HL-60 (cell line): ENCODE results near the gene TACR1.
"Not testable (repeated sequence)": the region's sequence is repeated elsewhere in the genome, so short reads cannot be mapped to it uniquely, and the experiment has no call there.

ENCODE experiments used
- DNase-seq, 2 experiments: peaks; one replicate each; pipeline ENCODE4 v3.0.0-alpha.2; 2010 to 2020; ENCODE audit warnings: low read depth in 1 of 2, low spot score in 1 of 2
- H3K27ac ChIP-seq: fragments of 250-450 bp; sonication (Bioruptor Pico); replicated peaks from 2 replicates; pipeline ENCODE4 v1.5.1; 2020; ENCODE audit warnings: mild to moderate bottlenecking, moderate library complexity
- H3K27me3 ChIP-seq: fragments of 250-450 bp; sonication (Bioruptor Pico); 2 replicates; pipeline ENCODE4 v1.5.1; 2021; ENCODE audit warnings: mild to moderate bottlenecking, moderate library complexity; ENCODE audit not compliant: insufficient read depth, poor library complexity, severe bottlenecking
- H3K4me3 ChIP-seq: replicated peaks from 2 replicates; pipeline ENCODE4 v1.5.1; 2011; ENCODE audit warnings: mild to moderate bottlenecking, control low read depth, low read length; ENCODE audit not compliant: insufficient read depth
- CTCF ChIP-seq: IDR thresholded peaks from one replicate; pipeline ENCODE4 v1.5.1; 2011; ENCODE audit warnings: low read length, control low read depth, inconsistent platforms; ENCODE audit not compliant: insufficient read depth
- GABPA ChIP-seq: IDR thresholded peaks from 2 replicates; pipeline ENCODE4 v1.6.1; 2012; ENCODE audit warnings: low read depth
- POLR2AphosphoS5 ChIP-seq: IDR thresholded peaks from 2 replicates; pipeline ENCODE4 v1.6.1; 2012; ENCODE audit warnings: low read depth
- SPI1 ChIP-seq: IDR thresholded peaks from 2 replicates; pipeline ENCODE4 v1.6.1; 2012; ENCODE audit warnings: low read depth, mild to moderate bottlenecking, borderline replicate concordance
- TF ChIP-seq, protein P1 (sequence below): IDR thresholded peaks from 2 replicates; pipeline ENCODE4 v1.6.1; 2012; ENCODE audit warnings: low read depth; ENCODE audit not compliant: insufficient replicate concordance

Gene TACR1

DNA sequence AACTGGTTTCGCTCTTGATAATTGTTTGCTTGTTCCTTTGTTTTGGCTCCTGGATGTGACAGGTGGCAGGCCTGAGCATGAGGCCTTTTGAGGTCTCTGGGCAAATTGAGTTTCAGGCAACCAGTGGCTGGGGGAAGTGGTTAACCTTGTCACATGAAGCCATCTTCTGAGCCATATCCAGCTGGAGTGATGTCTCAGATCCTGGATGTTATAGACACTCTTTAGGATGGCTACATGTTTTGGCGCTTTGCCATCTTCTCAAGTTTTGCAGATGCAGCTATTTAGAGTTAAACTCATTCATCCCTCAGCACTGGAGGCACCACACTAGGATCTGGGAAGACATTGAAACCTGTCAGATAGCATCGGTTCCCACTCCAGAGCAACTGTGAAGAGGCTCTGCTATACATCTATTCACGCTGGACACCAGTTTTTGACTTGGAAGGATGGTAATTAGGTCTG is 25.3 kb upstream of the TACR1 start:
- Histone ChIP-seq H3K27ac (no peak overlapping the region), H3K4me3 (no peak overlapping the region), H3K27me3 (no peaks in the 10 kb centered on the region)
- DNase-seq = no peak
- TF ChIP-seq, protein P1, sequence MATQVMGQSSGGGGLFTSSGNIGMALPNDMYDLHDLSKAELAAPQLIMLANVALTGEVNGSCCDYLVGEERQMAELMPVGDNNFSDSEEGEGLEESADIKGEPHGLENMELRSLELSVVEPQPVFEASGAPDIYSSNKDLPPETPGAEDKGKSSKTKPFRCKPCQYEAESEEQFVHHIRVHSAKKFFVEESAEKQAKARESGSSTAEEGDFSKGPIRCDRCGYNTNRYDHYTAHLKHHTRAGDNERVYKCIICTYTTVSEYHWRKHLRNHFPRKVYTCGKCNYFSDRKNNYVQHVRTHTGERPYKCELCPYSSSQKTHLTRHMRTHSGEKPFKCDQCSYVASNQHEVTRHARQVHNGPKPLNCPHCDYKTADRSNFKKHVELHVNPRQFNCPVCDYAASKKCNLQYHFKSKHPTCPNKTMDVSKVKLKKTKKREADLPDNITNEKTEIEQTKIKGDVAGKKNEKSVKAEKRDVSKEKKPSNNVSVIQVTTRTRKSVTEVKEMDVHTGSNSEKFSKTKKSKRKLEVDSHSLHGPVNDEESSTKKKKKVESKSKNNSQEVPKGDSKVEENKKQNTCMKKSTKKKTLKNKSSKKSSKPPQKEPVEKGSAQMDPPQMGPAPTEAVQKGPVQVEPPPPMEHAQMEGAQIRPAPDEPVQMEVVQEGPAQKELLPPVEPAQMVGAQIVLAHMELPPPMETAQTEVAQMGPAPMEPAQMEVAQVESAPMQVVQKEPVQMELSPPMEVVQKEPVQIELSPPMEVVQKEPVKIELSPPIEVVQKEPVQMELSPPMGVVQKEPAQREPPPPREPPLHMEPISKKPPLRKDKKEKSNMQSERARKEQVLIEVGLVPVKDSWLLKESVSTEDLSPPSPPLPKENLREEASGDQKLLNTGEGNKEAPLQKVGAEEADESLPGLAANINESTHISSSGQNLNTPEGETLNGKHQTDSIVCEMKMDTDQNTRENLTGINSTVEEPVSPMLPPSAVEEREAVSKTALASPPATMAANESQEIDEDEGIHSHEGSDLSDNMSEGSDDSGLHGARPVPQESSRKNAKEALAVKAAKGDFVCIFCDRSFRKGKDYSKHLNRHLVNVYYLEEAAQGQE = no peak
- TF ChIP-seq GABPA (no peak), CTCF (no peak), POLR2AphosphoS5 (no peak), SPI1 (no peak)

GRCh38 chr2:75222527-75222926 is 23.2 kb upstream of the TACR1 start:
- H3K27me3 ChIP-seq = no peaks in the 10 kb centered on the region
- no peak overlapping the region for H3K4me3 ChIP-seq
- H3K27ac ChIP-seq = no peak overlapping the region
- TF ChIP-seq POLR2AphosphoS5 (no peak), CTCF (no peak), SPI1 (no peak), GABPA (no peak)
- TF ChIP-seq, protein P1 = no peak
- no peak for DNase-seq

- TF ChIP-seq SPI1 (no peak), CTCF (no peak), POLR2AphosphoS5 (no peak), GABPA (no peak)
- TF ChIP-seq, protein P1 = no peak
- no peak overlapping the region for H3K27ac ChIP-seq
- H3K4me3 ChIP-seq = no peak overlapping the region
- DNase-seq = no peak
- H3K27me3 ChIP-seq = no peaks in the 10 kb centered on the region
Measured at GRCh38 chr2:75221862-75222261, 22.5 kb upstream of the TACR1 start.

GRCh38 chr2:75219213-75219612 is 19.9 kb upstream of the TACR1 start:
- not testable (repeated sequence) for DNase-seq, H3K4me3 ChIP-seq, H3K27ac ChIP-seq, H3K27me3 ChIP-seq
